ENCODE measurements around the gene B3GALT6.
"Not testable (repeated sequence)": the region's sequence is repeated elsewhere in the genome, so short reads cannot be mapped to it uniquely, and the experiment has no call there.

The B3GALT6 gene

GRCh38 chr1:1245178-1245816 lies 13.3 kb downstream of the B3GALT6 start:
- no peak for DNase-seq (ENCODE audit: low read depth)

- no peak for DNase-seq (ENCODE audit: low read depth)
Observed at GRCh38 chr1:1245817-1246576, 14.0 kb downstream of the B3GALT6 start.

DNA sequence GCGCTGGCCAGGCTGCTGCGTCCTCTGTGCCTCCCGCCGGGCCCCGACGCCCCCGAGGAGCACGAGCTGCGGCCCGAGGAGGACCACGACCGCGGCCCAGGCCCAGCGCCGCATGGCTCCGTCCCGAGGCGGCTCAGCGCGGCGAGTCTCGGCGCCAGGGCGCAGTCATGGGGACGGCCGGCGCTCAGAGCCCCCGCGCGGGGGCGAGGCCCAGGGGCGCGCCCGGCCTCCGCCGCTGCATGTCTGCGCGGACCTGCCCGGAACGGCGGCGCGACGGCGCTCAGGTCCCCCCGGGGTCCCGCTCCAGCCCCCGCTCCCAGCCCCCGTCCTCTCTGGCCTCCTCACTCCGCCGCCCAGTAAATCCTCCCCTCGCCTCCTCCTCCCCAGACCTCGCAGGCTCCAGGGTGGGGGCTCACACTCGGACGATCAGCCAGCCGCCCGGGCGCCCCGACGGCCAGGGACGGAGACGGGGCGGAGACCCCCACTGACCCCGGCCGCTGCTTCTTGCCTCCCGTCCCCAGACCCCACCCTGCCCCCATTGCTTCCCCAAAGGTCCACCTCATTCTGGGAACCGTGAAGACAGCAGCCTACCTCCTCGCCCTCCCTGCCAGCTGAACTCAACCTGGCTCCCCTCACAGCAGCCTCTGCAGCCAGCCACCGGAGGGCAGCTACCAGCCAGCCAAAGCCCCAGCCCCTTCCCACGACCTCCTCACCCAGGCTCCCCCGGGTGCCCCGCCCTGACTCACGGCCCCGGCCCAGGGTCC lies 14.7 kb downstream of the B3GALT6 start, which contains the start of gene C1QTNF12:
C1QTNF12 (minus strand) TSS at position 146 of the 764 bp plus-strand sequence; CDS start at position 114, 32 bp downstream.
- no peak for DNase-seq (ENCODE audit: low read depth)

DNA sequence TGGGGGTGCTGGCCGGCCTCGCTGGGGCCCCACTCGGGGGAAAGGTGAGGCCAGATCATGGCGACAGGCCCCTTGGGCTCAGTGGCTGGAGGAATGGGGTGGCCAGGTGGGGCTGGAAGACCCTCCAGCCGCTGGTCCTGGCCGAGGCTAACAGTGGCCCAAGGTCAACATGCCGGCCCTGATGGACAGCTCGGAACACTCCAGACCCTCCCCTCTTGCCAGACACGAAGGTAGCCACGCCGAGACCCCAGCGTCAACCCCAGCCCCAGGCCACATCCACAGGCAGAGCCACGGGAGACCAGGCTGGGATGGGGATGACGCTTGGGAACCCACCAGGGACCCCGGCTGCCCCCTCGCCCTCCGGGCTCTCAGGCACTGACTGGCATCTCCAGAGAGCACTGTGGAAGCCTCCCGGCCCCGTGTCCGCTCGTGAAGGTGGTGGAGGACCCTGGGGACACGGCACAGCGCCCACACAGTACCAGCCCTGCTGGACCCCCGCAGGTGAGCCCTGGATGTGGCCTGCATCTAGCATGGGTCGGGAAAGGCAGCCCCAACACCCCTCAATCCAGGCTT lies 15.4 kb downstream of the B3GALT6 start:
- DNase-seq (ENCODE audit: low read depth), result no peak

DNA sequence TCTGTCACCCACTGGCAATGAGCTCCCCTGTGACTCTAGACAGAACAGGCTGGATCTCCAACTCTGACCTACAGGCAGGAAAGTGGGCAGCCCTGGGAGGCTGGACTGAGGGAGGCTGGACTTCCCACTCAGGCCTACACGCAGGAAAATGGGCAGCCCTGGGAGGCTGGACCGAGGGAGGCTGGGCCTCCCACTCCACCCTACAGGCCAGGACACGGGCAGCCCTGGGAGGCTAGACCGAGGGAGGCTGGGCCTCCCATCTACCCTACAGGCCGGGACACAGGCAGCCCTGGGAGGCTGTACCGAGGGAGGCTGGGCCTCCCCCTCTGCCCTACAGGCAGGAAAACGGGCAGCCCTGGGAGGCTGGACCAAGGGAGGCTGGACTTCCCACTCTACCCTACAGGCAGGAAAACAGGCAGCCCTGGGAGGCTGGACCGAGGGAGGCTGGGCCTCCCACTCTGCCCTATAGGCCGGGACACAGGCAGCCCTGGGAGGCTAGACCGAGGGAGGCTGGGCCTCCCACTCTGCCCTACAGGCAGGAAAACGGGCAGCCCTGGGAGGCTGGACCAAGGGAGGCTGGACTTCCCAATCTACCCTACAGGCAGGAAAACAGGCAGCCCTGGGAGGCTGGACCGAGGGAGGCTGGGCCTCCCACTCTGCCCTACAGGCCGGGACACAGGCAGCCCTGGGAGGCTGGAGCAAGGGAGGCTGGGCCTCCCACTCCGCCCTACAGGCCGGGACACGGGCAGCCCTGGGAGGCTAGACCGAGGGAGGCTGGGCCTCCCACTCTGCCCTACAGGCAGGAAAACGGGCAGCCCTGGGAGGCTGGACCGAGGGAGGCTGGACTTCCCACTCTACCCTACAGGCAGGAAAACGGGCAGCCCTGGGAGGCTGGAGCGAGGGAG lies 16.2 kb downstream of the B3GALT6 start:
- not testable (repeated sequence) for DNase-seq (ENCODE audit: low read depth)

- peak; percentile 40 for DNase-seq (ENCODE audit: low read depth)
Observed at GRCh38 chr1:1250786-1251284, 18.8 kb downstream of the B3GALT6 start.

DNA sequence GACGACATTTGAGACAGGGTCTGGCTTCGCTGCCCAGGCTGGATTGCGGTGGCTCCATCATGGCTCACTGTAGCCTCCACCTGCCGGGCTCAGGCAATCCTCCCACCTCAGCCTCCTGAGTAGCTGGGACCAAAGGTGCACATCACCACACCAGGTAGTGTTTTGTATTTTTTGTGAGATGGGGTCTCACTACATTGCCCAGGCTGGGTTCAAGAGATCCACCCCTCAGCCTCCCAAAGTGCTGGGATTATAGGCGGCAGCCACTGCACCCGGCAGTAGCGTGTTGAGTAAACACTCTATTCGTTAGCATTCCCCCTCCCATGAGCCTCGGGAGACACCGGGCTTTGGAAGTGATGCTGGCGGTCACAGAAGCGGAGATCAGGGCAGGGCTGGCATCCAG lies 21.3 kb downstream of the B3GALT6 start:
- DNase-seq (ENCODE audit: low read depth), result no peak

DNA sequence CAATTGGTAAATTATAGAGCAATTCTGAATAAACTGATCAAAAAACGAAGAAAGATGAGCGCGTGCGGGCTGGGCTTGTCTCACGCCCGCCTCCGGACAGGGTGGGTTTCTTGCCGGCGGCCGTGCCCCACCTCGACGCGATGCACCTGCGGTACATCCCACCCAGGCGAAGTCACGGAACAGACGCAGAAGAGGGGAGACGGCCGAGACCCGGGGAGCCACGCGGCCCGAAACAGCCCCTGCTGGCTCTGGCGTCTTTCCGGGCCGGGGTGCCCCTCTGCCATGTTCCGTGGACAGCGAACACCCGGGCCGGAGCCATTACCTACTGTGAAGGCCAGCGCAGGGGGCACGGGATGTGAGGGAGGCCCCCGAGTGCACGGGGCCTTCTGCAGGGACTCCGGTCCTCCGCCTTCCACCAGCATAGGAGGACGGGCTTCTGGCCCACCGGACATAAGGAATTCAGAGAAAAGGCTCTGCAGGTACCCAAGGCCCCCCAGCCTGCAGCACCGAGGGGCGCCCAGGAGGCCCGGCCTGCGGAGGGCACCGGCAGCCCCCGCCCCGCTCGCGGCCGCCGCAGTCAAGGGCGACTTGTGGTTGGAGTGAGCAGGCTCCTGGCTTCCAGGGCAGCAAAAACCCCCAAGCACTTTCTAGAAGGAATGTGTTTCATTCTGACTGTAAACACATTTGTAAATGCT lies 22.1 kb downstream of the B3GALT6 start:
- no peak for DNase-seq (ENCODE audit: low read depth)

DNA sequence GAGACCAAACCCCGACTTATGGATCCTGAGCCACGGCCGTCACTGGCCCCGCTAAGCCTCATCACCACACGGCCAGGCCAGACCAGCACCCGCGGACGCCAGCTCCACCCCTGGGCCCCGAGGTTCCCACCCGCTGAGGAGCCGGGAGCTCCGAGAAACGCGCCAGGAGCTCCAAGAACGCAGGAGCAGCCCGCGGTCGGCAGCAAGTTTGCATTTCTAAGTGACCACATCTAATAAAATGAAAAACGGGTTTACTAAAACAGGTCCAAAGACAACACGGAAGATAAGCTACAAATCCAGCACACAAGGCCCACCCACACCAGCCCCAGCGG lies 22.6 kb downstream of the B3GALT6 start:
- no peak for DNase-seq (ENCODE audit: low read depth)

DNA sequence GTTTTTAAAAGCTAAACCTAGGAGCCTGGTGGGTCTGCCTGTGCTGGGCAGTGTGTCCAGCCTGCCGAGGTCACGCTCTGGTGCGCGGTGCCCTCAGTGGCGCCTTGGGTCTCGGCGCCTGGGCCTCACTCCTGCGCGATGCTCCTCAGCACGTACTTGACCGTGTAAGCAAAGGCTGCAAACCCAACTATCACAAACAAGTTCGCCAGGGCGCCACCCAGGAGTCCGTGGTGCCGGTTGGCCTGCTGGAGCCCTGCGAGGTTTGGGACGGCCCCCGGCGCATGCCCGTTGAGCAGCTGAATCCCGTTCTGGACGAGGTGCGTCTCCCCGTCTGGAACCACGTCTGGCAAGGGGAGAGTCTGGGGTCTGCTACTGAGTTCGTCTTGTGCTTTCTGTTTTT lies 23.0 kb downstream of the B3GALT6 start:
- no peak for DNase-seq (ENCODE audit: low read depth)

- DNase-seq (ENCODE audit: low read depth), result no peak
Observed at GRCh38 chr1:1255611-1256010, 23.6 kb downstream of the B3GALT6 start.

DNA sequence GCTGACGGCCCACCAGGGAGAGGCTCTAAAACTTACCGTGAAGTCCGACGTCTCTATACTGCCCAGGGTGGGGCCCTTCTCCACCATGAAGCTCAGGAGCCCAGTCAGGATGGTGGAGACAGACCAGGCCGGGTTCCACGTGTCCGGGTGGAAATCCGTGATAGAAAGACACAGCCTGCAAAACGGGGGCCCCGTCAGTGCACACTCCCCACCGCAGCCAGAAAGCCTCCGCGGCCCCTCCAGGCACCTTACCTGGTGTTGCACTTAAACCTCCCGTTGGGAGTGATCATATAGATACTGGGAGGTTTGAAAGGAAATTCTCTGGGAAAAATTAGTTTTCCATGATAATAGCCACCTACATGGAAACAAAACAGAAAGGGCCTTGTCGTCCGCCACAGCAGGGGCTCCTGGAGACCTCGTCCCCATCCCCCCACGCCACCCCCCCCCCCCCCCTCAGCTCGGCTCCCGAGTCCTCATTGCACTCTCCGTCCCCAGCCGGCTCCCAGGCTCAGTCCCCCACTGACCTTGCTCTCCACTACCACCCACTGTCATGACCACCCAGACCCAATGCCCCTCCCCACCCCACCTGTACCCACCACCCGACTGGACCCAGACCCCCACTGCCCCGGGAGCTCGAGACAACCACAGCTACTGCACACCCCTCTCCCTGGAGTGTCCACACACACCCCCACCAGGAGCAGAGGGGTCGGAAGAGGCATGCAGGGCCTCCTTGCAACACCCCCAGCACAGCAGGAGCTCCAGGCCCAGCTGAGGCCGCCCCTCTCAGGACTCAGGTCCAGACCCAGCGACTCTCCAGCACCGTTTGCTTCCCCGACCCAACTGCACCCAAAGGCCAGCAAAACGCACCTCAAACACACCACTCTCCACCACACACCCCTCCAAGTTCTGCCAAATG lies 25.2 kb downstream of the B3GALT6 start:
- no peak for DNase-seq (ENCODE audit: low read depth)

DNA sequence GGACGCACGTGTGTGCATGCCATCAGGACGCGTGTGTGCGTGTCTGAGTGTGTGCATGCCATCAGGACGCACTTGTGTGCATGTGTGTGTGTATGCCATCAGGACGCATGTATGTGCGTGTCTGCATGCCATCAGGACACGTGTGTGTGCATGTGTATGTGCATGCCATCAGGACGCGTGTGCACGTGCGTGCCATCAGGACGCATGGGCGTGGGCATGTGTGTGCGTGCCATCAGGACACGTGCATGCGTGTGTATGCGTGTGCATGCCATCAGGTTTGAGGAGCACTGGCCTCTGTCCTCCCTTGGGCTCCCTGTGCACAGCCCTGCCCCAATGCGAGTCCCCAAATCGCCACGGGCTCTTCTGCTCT lies 27.1 kb downstream of the B3GALT6 start:
- DNase-seq (ENCODE audit: low read depth), result no peak

GRCh38 chr1:1259540-1259939 lies 27.5 kb downstream of the B3GALT6 start:
- DNase-seq (ENCODE audit: low read depth), result no peak

GRCh38 chr1:1259951-1260600 lies 28.0 kb downstream of the B3GALT6 start:
- DNase-seq (ENCODE audit: low read depth), result no peak

DNA sequence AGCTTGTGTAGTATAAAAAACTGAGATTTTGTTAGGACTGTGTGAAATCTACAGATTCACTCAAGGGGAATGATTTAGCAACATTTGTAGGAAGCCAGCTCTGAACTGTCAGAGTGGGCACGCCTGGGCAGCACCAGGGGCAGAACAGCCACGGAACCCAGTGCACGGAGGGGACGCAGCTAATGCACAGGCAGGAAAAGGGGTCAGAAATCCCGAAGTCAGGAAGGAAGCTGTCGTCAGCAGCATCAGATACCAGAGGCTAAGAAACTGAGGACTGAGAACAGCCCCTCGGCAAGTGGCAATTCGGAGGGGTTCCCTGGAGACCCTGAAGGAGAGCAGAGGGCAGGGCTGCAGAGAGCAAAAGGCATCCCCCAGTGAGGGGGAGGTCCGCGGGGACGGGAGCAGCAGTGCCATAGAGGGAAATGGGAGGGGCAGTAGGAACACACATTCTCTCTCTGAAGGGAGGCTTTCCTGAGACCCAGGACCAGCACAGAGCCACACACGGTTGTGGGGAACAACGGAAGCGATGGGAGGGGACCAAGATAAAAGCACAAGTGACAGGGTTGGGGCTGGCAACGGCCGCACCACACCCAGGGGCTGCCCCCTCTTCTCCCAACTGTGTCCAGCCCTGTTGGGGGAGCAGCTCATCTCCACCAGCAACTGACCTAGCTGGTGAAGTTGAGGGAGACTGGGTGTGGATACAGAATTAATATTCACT lies 29.0 kb downstream of the B3GALT6 start:
- no peak for DNase-seq (ENCODE audit: low read depth)

DNA sequence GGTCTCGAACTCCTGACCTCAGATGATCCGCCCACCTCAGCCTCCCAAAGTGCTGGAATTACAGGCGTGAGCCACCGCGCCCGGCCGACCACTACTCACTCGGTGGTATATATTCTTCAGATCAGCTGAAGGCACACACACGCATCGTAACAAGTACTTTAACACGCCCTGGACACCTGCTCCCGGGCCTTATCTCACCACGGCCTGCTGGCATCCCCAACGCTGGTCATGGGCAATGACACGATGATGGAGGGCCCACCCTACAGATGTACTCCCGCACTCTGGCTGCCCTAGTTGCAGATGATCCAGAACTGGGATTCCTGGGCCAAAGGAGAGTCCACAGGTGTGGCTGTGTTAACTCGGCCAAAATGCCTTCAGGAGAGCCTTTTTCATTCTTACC lies 30.0 kb downstream of the B3GALT6 start:
- DNase-seq (ENCODE audit: low read depth), result no peak

GRCh38 chr1:1262758-1263157 lies 30.7 kb downstream of the B3GALT6 start:
- no peak for DNase-seq (ENCODE audit: low read depth)

DNA sequence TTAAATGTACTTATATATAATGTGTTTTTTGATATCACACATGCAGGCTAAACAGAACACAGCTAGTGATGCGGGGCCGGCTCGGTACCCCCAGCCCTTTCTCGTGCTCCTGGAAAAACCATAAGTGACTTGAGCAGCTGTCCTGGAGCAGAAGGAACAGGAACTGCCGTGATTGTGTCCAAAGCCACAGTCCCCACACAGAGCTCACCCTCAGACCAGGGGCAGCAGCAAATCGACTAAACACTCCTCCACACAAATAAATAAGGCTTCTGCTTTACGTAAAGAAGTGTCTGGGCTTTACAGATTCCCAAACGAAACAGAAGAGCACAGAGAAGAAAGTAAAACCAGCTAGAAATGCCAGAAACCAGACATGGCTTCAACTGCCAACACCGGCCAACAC lies 32.0 kb downstream of the B3GALT6 start:
- DNase-seq (ENCODE audit: low read depth), result no peak
